Panc1 (cell line): ENCODE measurements around the gene RGS6. TPM values are rescaled to one million over a fixed set of nuclear protein-coding genes. Genes with fewer than 3 reads are reported as not detected.

Experiments
- ATAC-seq: fragments of 200-7000 bp; cut with Tn5 transposase; 2 replicates; pipeline ENCODE4 v1.9.1; 2020; ENCODE audit warnings: mild to moderate bottlenecking, moderate library complexity
- BruUV-seq: library from RNA; stranded (reverse); fragments of 400-500 nt; replicated peaks from 2 replicates; lab custom pipeline; 2021; lab: Mats Ljungman, UMichigan
- CTCF ChIA-PET: fragments of 300-600 bp; sonication (Branson Sonifier 250); formaldehyde crosslinking; loops from one replicate; lab custom pipeline; 2022; ENCODE audit warnings: antibody characterized with exemption; lab: Charles Lee
- POLR2A ChIA-PET: fragments of 300-600 bp; sonication (Branson Sonifier 250); formaldehyde crosslinking; loops from one replicate; lab custom pipeline; 2022; ENCODE audit warnings: antibody characterized with exemption; lab: Charles Lee
- DNase-seq: peaks from one replicate; pipeline ENCODE4 v3.0.0-alpha.2; 2010; ENCODE audit warnings: low read depth, low spot score
- H3K27ac ChIP-seq: 2 replicates; pipeline ENCODE4 v1.5.1; 2011; ENCODE audit warnings: mild to moderate bottlenecking, low read length, inconsistent platforms
- H3K27me3 ChIP-seq: fragments of 200-500 bp; sonication (Bioruptor generic); 2 replicates; pipeline ENCODE4 v1.6.0; 2014; ENCODE audit warnings: low read length, inconsistent platforms; ENCODE audit not compliant: control insufficient read depth, insufficient read depth
- H3K36me3 ChIP-seq: fragments of 200-500 bp; sonication (Bioruptor generic); 2 replicates; pipeline ENCODE4 v1.5.1; 2014; ENCODE audit warnings: inconsistent platforms, mild to moderate bottlenecking, low read length, moderate library complexity; ENCODE audit not compliant: control insufficient read depth, insufficient read depth
- H3K4me1 ChIP-seq: 2 replicates; pipeline ENCODE4 v1.5.1; 2011; ENCODE audit warnings: inconsistent platforms, mild to moderate bottlenecking, low read length, moderate library complexity; ENCODE audit not compliant: control insufficient read depth, insufficient read depth
- H3K4me3 ChIP-seq, 2 experiments: 2 replicates each; pipeline ENCODE4 v1.5.1; 2011 to 2012; ENCODE audit warnings: low read depth in 2 of 2, low read length in 2 of 2, mild to moderate bottlenecking in 2 of 2, inconsistent platforms in 1 of 2, moderate library complexity in 1 of 2
- H3K9me3 ChIP-seq: fragments of 200-500 bp; sonication (Bioruptor generic); 2 replicates; pipeline ENCODE4 v1.5.1; 2014; ENCODE audit warnings: low read depth, mild to moderate bottlenecking, inconsistent platforms, low read length, moderate library complexity; ENCODE audit not compliant: control insufficient read depth, insufficient read depth
- CTCF ChIP-seq: fragments of 450-650 bp; IDR thresholded peaks from 2 replicates; pipeline ENCODE4 v1.5.1; 2017; ENCODE audit warnings: mild to moderate bottlenecking
- POLR2AphosphoS5 ChIP-seq: IDR thresholded peaks from 2 replicates; pipeline ENCODE4 v1.6.1; 2012; ENCODE audit warnings: mild to moderate bottlenecking, low read depth, low read length, moderate library complexity
- REST ChIP-seq, 2 experiments: IDR thresholded peaks; 2 replicates each; pipeline ENCODE4 v1.6.1; 2011 to 2012; ENCODE audit warnings: low read depth in 2 of 2, control low read depth in 1 of 2, low read length in 1 of 2, mild to moderate bottlenecking in 1 of 2, moderate library complexity in 1 of 2; ENCODE audit not compliant: insufficient read depth in 1 of 2
- SIN3A ChIP-seq: IDR thresholded peaks from 2 replicates; pipeline ENCODE4 v1.6.1; 2012; ENCODE audit warnings: low read depth, mild to moderate bottlenecking, low read length, moderate library complexity, borderline replicate concordance; ENCODE audit not compliant: insufficient read depth
- TCF7L2 ChIP-seq: IDR thresholded peaks from 2 replicates; pipeline ENCODE4 v1.6.1; 2011; ENCODE audit warnings: mild to moderate bottlenecking, low read depth, low read length, inconsistent platforms
- in situ Hi-C: cut with HindIII; loops from 2 replicates; pipeline ENCODE4 v1.10.0; 2016; ENCODE audit warnings: low sequenced_read_pairs, low pct_unique_long_range_greater_than_20kb
- intact Hi-C: fragments of 100-400 bp; cut with micrococcal nuclease; formaldehyde crosslinking; loops from one replicate; pipeline ENCODE4 v1.10.0; 2022; ENCODE audit not compliant: unreplicated experiment
- total RNA-seq: library from RNA; stranded (reverse); gene quantifications from one replicate; pipeline ENCODE4 v1.2.1, GENCODE V29; 2021; ENCODE audit not compliant: unreplicated experiment

RGS6 gene
- total RNA-seq, 1 experiment from 2014 or later = not detected

GRCh38 chr14:72562300-72562699 lies 630.1 kb downstream of the RGS6 start:
- TF ChIP-seq SIN3A (no peak), REST (IDR thresholded peaks at IDR 0.05; ENCODE audit: insufficient read depth in 1 of 2, low read depth in 2 of 2, low read length in 1 of 2) (no peak), CTCF (no peak), TCF7L2 (no peak), POLR2AphosphoS5 (no peak)
- Histone ChIP-seq H3K27ac (no peak overlapping the region), H3K9me3 (no peaks in the 10 kb centered on the region), H3K36me3 (no peaks in the 10 kb centered on the region), H3K4me1 (no peaks in the 10 kb centered on the region), H3K4me3 (no peak overlapping the region), H3K27me3 (no peaks in the 10 kb centered on the region; the same call in 1 of the 2 replicates)
- POLR2A ChIA-PET = no interaction called here
- intact Hi-C loops = no loop called here
- BruUV-seq = no TSS peak
- DNase-seq = no peak
- in situ Hi-C loops = no loop called here
- ATAC-seq = no peak
- CTCF ChIA-PET = no interaction called here

- POLR2A ChIA-PET = no interaction called here
- DNase-seq (no peak), ATAC-seq (no peak)
- intact Hi-C loops (no loop called here), in situ Hi-C loops (no loop called here)
- Histone ChIP-seq H3K36me3 (no peaks in the 10 kb centered on the region), H3K4me1 (no peaks in the 10 kb centered on the region), H3K9me3 (no peaks in the 10 kb centered on the region), H3K27ac (no peak overlapping the region), H3K27me3 (no peaks in the 10 kb centered on the region; the same call in 1 of the 2 replicates), H3K4me3 (no peak overlapping the region)
- CTCF ChIA-PET = no interaction called here
- no TSS peak for BruUV-seq
- TF ChIP-seq SIN3A (no peak), TCF7L2 (no peak), CTCF (no peak), REST (IDR thresholded peaks at IDR 0.05; ENCODE audit: insufficient read depth in 1 of 2, low read depth in 2 of 2, low read length in 1 of 2) (no peak), POLR2AphosphoS5 (no peak)
Measured at GRCh38 chr14:72563676-72564075, 631.4 kb downstream of the RGS6 start.
